Psoas muscle (tissue), 8 donors: ENCODE results near the gene JMJD7. TPM values are rescaled to one million over a fixed set of nuclear protein-coding genes. Genes with fewer than 3 reads are reported as not detected.

Experiments
- ATAC-seq, 4 donors: fragments of 200-7000 bp; cut with Tn5 transposase; one replicate each; pipeline ENCODE4 v1.9.1; 2020; ENCODE audit warnings: moderate library complexity in 3 of 4, mild to moderate bottlenecking in 2 of 4
- DNase-seq, 2 donors: peaks; one replicate each; pipeline ENCODE4 v3.0.0-alpha.2; 2020
- H3K27ac ChIP-seq: fragments of 200-600 bp; one replicate; pipeline ENCODE4 v1.8.0; 2022
- H3K27me3 ChIP-seq, 3 donors: fragments of 200-600 bp in 1 of 3; one replicate each; pipeline versions ENCODE4 v1.6.1 to v1.8.0; 2013 to 2022; ENCODE audit warnings: low read length in 2 of 3, mild to moderate bottlenecking in 2 of 3, moderate library complexity in 1 of 3; ENCODE audit not compliant: insufficient read depth in 3 of 3
- H3K36me3 ChIP-seq, 2 donors: fragments of 200-600 bp in 1 of 2; one replicate each; pipeline versions ENCODE4 v1.6.1 to v1.8.0; 2013 to 2022; ENCODE audit warnings: low read depth in 1 of 2, mild to moderate bottlenecking in 1 of 2, moderate library complexity in 1 of 2; ENCODE audit not compliant: insufficient read depth in 1 of 2
- H3K4me1 ChIP-seq: fragments of 200-600 bp; one replicate; pipeline ENCODE4 v1.8.0; 2022
- H3K4me3 ChIP-seq: fragments of 200-600 bp; one replicate; pipeline ENCODE4 v1.8.0; 2022; ENCODE audit warnings: mild to moderate bottlenecking
- H3K9me3 ChIP-seq: fragments of 200-600 bp; one replicate; pipeline ENCODE4 v1.8.0; 2022
- WGBS, 3 donors: extraction: QIAGEN DNeasy Blood & Tissue Kit; methylation state at CpG; one replicate each; pipeline versions ENCODE4 v1.1.6 to v1.1.7; 2013; 5-methylcytosine and 5-hydroxymethylcytosine counted together
- intact Hi-C, 2 donors: fragments of 100-400 bp; cut with DNase I; formaldehyde crosslinking; loops; one replicate each; pipeline versions ENCODE4 v1.11.0 to v1.14.2; 2022
- polyA plus RNA-seq, 3 donors: library from polyadenylated mRNA; stranded (reverse); fragments of 200-250 nt; gene quantifications; one replicate each; pipeline ENCODE4 v1.2.3, GENCODE V29; 2013
- total RNA-seq, 4 donors: library from RNA; stranded (reverse); fragmentation: NEBNext Ultra II Directional in 2 of 4; extraction: Animal tissue kit (Norgen Biotek cat#: 25700) in 2 of 4; gene quantifications; one replicate each; pipeline versions ENCODE4 v1.2.1 to v1.2.4, GENCODE V29; 2021 to 2023
- TF ChIP-seq, protein P1 (sequence below): fragments of 200-600 bp; IDR thresholded peaks from one replicate; pipeline ENCODE4 v1.8.0; 2022; ENCODE audit warnings: antibody characterized with exemption
- donor health status: healthy with polysubstance abuse.
- donor health status: DM: no; HTN: no; CAD: no; lungs with moderate emphysema.
- donor health status: Bipolar disorder and iron deficiency.
- donor health status: healthy.
- donor health status: DM: yes; HTN: yes; CAD: no.
- donor health status: DM: no; HTN: no; CAD: no.
- donor health status: DM: no; HTN: no; CAD: no.
- donor health status: DM: yes; HTN: yes; CAD: no.

Gene JMJD7
- total and polyA plus RNA-seq, 7 donors: 4.4 to 8.0 (median 6.4) TPM

DNA sequence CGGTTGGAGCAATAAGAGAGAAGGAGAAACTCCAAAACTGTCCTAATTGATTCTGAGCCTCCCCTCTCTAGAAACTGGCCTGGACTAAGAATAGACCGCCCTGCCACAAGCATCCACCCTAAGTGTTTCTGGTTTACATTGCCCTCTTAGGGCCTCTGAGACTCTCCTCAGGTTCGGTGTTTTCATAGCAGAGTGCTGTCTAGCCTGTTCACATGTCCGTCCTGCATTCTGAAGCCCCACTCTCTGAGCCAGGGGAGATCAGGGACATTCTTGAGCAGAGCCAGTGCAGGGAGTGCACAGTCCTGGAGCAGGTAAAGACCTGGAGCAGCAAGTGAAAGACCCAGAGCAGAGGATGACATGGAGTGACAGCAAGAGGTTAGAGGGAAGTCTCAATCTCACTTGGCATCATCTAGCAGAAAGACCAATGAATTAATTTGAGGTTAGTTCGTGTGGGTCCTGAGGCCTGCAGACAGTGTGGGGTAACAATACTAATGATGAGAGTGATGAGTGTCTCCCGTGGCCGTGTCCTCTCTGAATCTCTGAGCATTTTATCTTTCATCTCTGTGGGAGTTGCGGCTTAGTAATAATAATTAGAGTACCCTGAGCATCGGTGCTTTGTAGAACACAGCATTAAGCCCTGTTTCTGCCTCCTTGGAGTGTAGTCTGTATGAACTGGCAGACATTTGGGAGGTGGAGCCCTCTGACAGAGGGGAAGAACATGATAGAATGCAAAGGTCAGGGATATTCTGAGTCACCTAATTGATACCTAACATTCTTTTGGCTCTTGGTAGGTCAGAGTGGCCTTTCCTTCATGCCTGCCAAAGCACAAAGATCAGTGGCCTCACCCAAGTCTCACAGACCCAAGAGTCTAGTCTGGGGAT is 29.0 kb upstream of the JMJD7 start:
- WGBS, 3 donors: 84 to 90% (median 86%) methylated on average over 9 of the region's 9 CpGs
- Histone ChIP-seq H3K9me3 (no peaks in the 10 kb centered on the region), H3K4me1 (peaks cover 5% of the 10 kb centered on the region), H3K4me3 (no peak overlapping the region), H3K27ac (no peak overlapping the region), H3K36me3 (peaks cover 2 to 20% of the 10 kb centered on the region in 2 donors), H3K27me3 (no peaks in the 10 kb centered on the region)
- intact Hi-C loops: no loop called here
- no peak for ATAC-seq
- DNase-seq: no peak
- TF ChIP-seq, protein P1, sequence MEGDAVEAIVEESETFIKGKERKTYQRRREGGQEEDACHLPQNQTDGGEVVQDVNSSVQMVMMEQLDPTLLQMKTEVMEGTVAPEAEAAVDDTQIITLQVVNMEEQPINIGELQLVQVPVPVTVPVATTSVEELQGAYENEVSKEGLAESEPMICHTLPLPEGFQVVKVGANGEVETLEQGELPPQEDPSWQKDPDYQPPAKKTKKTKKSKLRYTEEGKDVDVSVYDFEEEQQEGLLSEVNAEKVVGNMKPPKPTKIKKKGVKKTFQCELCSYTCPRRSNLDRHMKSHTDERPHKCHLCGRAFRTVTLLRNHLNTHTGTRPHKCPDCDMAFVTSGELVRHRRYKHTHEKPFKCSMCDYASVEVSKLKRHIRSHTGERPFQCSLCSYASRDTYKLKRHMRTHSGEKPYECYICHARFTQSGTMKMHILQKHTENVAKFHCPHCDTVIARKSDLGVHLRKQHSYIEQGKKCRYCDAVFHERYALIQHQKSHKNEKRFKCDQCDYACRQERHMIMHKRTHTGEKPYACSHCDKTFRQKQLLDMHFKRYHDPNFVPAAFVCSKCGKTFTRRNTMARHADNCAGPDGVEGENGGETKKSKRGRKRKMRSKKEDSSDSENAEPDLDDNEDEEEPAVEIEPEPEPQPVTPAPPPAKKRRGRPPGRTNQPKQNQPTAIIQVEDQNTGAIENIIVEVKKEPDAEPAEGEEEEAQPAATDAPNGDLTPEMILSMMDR: no peak

DNA sequence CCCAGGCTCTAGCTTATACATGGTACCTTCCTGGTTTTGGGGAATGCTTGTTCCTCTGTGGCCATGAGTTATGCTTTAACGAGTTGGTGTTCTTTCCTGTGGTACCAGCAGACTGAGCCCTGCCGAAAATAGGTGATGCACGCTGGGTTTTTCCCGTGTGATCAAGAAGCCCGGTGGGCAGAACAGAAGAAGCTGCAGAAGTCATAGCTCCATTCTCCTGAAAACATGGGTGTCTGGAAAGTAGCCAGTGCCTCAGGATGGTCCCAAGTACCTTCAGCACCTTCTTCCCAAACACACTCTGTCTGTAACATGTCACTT is 28.4 kb upstream of the JMJD7 start:
- Histone ChIP-seq H3K4me1 (peaks cover 5% of the 10 kb centered on the region), H3K27ac (no peak overlapping the region), H3K4me3 (no peak overlapping the region), H3K36me3 (peaks cover 2 to 20% of the 10 kb centered on the region in 2 donors), H3K9me3 (no peaks in the 10 kb centered on the region), H3K27me3 (no peaks in the 10 kb centered on the region)
- TF ChIP-seq, protein P1: no peak
- no peak for ATAC-seq
- intact Hi-C loops: no loop called here
- WGBS, 3 donors: 88 to 91% (median 89%) methylated on average over 5 of the region's 5 CpGs
- no peak for DNase-seq

DNA sequence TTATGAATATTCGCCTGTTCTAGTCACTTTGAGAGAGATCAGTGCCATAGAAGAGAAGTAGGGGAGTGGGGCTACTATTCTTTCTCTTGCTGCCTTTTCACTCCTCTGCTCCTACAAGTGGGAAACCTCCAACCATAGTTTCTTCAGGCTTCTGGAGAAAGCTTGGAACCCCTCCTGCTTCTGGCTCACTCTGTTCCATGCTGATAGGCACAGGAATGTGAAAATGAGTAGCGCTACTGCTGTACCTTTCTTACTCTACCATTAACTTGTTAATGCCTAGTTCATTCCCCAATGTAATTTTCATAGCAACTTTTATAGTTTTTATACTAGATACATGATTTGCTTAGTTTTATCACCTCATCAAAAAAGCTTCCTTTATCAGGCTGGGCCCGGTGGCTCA is 26.7 kb upstream of the JMJD7 start:
- no peak overlapping the region for H3K4me3 ChIP-seq
- TF ChIP-seq, protein P1: no peak
- intact Hi-C loops: no loop called here
- peaks cover 2 to 20% of the 10 kb centered on the region in 2 donors for H3K36me3 ChIP-seq
- ATAC-seq: no peak
- WGBS, 3 donors: 88 to 99% (median 96%) methylated on average over 3 of the region's 3 CpGs
- no peak overlapping the region for H3K27ac ChIP-seq
- no peaks in the 10 kb centered on the region for H3K27me3 ChIP-seq
- DNase-seq: no peak
- H3K9me3 ChIP-seq: no peaks in the 10 kb centered on the region
- H3K4me1 ChIP-seq: peaks cover 5% of the 10 kb centered on the region

DNA sequence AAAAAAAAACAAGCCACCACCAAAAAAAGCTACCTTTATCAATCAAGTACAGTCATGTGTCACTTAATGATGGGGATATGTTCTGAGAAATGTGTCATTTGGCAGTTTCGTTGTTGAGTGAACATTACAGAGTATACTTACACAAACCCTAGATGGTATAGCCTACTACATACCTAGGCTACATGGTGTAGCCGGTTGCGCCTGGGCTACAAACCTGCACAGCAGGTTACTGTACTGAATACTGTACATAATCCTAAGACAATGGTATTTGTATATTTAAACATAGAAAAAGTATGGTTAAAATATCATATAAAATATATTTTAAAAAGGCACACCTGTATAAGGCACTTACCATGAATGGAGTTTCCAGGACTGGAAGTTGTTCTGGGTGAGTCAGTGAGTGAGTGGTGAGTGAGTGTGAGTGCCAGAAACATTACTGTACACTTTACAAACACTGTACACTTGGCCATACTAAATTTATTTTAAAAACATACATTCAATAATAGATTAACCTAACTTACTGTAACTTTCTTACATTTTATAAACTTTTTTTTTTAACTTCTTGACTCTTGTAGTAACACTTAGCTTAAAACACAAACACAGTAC is 25.9 kb upstream of the JMJD7 start:
- Histone ChIP-seq H3K4me3 (no peak overlapping the region), H3K27ac (no peak overlapping the region), H3K4me1 (peaks cover 4% of the 10 kb centered on the region), H3K9me3 (no peaks in the 10 kb centered on the region), H3K27me3 (no peaks in the 10 kb centered on the region), H3K36me3 (peaks cover 2 to 20% of the 10 kb centered on the region in 2 donors)
- no peak for DNase-seq
- intact Hi-C loops: no loop called here
- 95 to 98% (median 98%) methylated on average over 3 of the region's 3 CpGs for WGBS, 3 donors
- TF ChIP-seq, protein P1: no peak
- ATAC-seq: no peak
